Stimulated activated CD8-positive, alpha-beta memory T cell treated with anti-CD3 and anti-CD28 coated beads, Interleukin-15, amount 100 ng/mL, for 4 hours (primary cell): ENCODE measurements around the gene NAA10.

Experiments used
- DNase-seq, 2 donors: peaks; one replicate each; pipeline ENCODE4 v3.0.0-alpha.2; 2020; ENCODE audit warnings: low read depth in 2 of 2

NAA10 gene

DNA sequence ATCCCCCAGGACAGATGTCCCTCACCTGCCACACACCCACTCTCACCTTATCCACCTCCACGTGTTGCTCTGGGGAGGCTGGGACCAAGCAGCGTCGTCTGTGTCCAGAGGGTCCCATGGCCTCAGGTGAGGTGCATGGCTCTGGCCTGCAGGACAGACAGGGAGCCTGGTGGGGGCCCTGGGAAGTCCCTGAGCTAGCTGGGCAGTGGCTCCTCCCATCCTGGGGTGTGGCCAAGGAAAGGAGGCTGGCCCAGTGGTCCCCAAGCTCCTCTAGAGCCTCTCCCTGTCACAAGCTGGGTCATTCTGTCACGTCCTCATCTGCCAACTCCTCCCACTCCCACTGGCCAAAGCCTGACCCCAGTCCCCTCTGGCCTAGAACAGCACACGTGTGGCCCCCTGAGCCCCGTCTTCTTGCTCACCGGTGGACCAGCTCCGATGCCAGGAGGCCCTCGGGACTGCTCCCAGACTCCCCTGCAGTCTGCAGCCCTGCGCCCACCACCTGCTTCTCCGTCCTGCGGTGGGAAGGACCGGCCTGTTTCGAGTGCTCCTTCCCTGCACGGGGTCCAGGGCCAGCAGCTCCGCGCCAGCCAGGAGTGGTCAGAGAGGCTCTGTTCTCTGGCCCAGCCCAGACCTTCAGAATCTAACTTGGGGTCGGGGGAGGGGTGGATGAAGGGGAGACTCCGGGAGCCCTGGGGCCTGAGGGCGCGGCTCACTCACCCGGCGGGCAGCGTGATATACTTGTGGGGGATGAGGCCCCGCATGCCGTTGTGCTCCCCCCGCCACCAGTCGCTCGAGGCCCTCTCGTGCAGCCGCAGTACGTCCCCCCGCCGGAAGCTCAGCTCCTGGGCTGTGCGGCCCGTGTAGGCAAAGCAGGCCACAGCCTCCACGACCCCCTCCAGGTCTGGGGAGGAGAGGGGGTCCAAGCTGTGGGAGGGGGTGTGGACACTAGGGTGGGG is 25.5 kb downstream of the NAA10 start:
- DNase-seq: no peak

- DNase-seq: no peak
These were observed 26.5 kb downstream of the NAA10 start for GRCh38 chrX:153908219-153908860.

DNA sequence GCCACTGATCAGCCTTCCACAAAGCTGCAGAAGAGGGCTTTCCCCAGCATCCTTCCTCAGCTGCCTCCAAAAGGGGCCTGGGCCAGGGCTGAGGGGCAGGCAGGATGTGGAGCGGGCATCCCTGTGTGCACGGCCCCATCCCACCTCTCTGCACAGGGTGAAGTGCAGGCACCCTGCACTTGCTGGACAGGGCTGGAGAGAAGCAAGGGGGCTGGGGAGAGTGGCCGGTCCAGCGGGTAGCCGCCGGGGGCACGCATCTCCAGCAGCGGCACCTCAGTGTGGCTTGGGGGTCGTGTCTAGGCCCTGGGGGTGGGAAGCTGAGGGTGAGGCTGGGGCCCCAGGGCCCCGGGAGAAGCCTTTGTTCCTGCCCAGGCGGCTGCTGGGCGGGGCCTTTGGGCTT is 27.4 kb downstream of the NAA10 start:
- no peak for DNase-seq

GRCh38 chrX:153906126-153906917 is 28.5 kb downstream of the NAA10 start:
- DNase-seq: no peak

DNA sequence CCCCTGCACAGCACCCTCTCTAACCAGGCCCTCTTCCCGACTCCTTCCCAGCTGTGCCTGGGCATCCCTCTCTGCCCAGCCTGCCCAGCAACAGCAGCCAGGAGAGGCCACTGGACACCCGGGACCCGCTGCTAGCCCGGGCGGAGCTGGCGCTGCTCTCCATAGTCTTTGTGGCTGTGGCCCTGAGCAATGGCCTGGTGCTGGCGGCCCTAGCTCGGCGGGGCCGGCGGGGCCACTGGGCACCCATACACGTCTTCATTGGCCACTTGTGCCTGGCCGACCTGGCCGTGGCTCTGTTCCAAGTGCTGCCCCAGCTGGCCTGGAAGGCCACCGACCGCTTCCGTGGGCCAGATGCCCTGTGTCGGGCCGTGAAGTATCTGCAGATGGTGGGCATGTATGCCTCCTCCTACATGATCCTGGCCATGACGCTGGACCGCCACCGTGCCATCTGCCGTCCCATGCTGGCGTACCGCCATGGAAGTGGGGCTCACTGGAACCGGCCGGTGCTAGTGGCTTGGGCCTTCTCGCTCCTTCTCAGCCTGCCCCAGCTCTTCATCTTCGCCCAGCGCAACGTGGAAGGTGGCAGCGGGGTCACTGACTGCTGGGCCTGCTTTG is 29.2 kb downstream of the NAA10 start:
- no peak for DNase-seq

GRCh38 chrX:153903991-153904957 is 30.6 kb downstream of the NAA10 start, which contains the start of gene AVPR2:
AVPR2 (plus strand) TSS chrX:153904673; CDS start chrX:153905146, 473 bp downstream.
- DNase-seq: no peak

DNA sequence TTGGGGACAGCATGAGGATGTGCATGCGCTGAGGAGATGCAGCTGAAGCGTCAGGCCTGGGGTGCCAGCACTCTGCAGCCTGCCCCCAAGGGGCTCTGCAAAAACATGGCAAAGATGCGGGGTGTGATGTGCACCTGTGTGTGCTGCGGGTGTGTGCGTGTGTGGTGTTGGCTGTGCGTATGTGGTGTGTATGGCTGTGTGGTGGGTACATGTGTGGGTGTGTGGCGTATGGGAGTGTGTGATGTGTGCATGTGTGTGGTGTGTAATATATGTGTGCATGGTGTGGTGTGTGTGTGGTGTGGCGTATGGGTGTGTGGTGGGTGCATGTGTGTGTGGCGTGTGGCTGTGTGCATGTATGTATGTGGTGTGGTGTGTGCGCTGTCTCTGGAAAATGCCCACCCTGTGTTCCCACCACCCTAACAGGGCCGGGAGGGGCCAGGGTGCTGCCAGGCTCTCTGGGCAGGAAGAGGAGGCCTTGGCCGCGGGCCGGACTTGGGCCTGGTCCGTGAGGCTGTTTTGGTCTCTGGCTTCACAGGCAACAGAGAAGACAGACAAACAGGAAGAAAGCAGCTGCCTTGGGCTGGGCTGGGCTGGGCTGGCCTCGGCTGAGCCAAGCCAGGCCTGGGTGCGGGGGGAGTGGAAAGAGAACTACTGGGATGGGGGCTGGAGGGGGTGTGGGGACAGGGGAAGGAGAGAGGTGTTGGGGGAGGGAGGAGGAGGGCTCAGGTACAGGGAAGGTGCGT is 31.4 kb downstream of the NAA10 start:
- no peak for DNase-seq

- DNase-seq: no peak
These were observed 32.5 kb downstream of the NAA10 start for GRCh38 chrX:153902385-153902784.

- no peak for DNase-seq
These were observed 33.1 kb downstream of the NAA10 start for GRCh38 chrX:153901753-153902140.

DNA sequence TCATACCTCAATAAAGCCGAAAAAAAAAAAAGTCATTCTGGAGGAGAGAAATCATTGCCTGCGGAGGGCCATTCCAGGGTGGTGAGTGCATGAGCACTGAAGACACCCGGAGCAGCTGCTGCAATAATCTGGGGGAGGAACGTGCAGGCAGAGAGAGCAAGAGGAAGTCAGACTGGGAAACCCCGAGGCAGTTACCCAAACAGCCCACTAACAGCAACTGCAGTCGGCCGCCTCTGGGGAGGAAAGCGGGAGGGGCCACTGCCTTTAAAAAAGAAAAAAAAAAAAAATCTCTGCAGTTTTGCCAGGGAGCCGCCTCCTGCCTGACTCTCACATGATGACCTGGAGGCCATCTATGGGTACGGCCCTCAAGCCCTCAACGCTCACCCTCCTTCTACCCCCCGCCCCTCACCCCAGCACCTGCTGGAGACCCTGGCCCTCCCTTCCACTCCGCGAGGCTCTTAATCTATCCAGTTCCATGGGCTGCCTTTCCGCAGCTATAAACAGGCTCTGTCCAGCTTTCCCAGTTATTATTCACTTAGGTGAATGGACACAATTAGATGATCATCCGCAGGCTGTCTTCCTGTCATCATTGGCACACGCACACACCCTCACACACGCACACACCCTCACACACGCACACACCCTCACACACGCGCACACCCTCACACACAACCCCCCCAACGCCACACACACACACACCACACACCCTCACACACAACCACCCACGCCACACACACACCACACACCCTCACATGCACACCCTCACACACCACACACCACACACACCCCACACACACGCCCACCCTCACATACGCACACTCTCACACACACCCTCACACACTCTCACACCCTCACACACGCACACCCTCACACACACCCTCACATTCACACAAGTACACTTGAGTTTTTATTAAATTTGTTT is 33.7 kb downstream of the NAA10 start:
- peak in 1 of 2 donors; percentile 39 for DNase-seq

DNA sequence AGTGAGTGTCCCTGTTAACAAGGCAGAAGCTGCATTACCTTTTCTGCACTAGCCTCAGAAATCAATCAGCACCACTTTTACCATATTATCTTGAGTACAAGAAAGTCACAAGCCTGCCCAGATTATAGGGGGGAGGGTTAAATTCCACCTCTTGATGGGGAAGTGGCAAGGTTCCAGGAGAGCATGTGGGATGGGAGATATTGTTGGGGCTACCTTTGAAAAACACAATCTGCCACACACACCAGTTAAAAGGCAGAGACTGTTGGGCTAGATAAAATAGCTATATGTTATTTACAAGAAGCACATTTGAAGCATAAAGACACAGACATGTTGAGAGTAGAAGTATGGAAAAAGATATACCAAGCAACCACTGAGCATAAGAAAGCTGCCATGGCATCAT is 36.9 kb downstream of the NAA10 start:
- DNase-seq: no peak

GRCh38 chrX:153889123-153889522 is 45.7 kb downstream of the NAA10 start:
- DNase-seq: no peak

GRCh38 chrX:153888344-153888743 is 46.5 kb downstream of the NAA10 start:
- no peak for DNase-seq

DNA sequence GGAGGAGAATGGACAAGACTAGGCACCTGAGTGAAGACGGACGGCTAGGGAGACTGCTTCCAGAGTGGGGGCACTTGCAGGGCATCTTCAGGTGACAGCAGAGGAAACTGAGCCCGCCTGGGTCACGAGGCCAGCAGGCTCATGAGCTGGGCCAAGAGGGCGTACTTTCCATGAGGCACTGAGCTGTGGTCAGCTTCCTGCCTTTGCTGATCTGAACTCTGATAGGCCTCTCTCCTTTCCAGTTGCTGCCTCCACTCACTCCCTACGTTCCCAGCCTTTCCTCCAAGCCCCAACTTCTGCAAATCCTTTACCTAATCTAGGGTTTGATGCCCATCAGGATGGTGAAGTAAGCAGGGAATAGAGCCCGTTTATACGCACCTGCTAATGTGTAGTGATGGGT is 47.5 kb downstream of the NAA10 start:
- DNase-seq: no peak

GRCh38 chrX:153886915-153887314 is 47.9 kb downstream of the NAA10 start:
- no peak for DNase-seq

GRCh38 chrX:153885968-153886903 is 48.6 kb downstream of the NAA10 start, which contains the start of gene L1CAM:
L1CAM (minus strand) TSS chrX:153886173; CDS start chrX:153875836, 10,337 bp downstream.
- DNase-seq: no peak

DNA sequence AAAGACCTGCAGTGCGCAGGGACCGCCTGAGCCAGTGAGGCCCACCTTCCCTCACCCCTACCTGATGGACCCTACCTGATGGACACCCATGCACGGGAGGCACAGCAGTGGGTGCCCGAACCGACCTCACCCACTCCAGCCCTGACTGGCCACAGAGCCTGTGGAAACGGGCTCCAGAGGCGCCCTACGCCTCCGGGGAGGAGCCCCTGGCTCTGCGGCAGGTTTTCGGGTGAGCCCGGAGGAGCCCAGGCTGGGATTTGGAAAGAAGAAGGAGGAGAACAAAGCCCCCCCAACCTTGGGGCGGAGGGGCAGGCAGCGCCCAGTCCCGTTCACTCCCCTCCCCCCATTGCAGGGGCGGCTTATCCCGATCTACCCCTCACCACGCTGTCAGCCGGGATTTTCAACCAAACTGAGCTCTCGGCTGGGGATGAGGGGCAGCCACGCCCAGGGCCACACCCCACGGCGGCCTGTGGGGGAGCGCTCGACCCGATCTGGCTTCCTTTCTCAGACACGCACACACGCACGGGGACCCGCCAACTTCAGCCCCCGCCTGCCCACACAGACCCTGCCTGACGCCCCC is 49.5 kb downstream of the NAA10 start:
- DNase-seq: no peak
